HepG2 (cell line): ENCODE data around the gene RNF11.

Experiments used
- CBX5 ChIP-seq: sonication (generic); formaldehyde crosslinking; IDR thresholded peaks from 2 replicates; pipeline ENCODE4 v1.4.0; 2020; ENCODE audit warnings: missing genetic modification reagents, borderline replicate concordance
- FOXP1 ChIP-seq, 2 experiments: fragments of 450-650 bp in 1 of 2; IDR thresholded peaks; 2 replicates each; pipeline ENCODE4 v1.6.1; 2017 to 2018; ENCODE audit warnings: antibody characterized with exemption in 1 of 2
- POLR2A ChIP-seq, 2 experiments: IDR thresholded peaks; 2 replicates each; pipeline ENCODE4 v1.6.1; 2011; ENCODE audit warnings: low read depth in 2 of 2, low read length in 2 of 2, mild to moderate bottlenecking in 1 of 2, moderate library complexity in 1 of 2; ENCODE audit not compliant: insufficient read depth in 1 of 2
- TAF15 ChIP-seq: fragments of 200-400 bp; formaldehyde crosslinking; IDR thresholded peaks from one replicate; pipeline ENCODE4 v1.6.1; 2018; ENCODE audit warnings: mild to moderate bottlenecking, low read depth, low read length; ENCODE audit not compliant: poor library complexity, severe bottlenecking
- TBP ChIP-seq: sonication (generic); formaldehyde crosslinking; IDR thresholded peaks from 2 replicates; pipeline ENCODE4 v1.5.0; 2020; ENCODE audit warnings: missing genetic modification reagents
- ZNF207 ChIP-seq: fragments of 450-650 bp; IDR thresholded peaks from 2 replicates; pipeline ENCODE4 v1.6.1; 2016; ENCODE audit warnings: antibody characterized with exemption, borderline replicate concordance
- ZNF619 ChIP-seq: sonication (generic); formaldehyde crosslinking; IDR thresholded peaks from 2 replicates; pipeline ENCODE4 v1.4.0; 2020; ENCODE audit warnings: mild to moderate bottlenecking, missing genetic modification reagents
- ZNF678 ChIP-seq: sonication (generic); formaldehyde crosslinking; IDR thresholded peaks from 2 replicates; pipeline ENCODE4 v1.4.0; 2020; ENCODE audit warnings: mild to moderate bottlenecking, missing genetic modification reagents
- ZNF773 ChIP-seq: sonication (generic); formaldehyde crosslinking; IDR thresholded peaks from 2 replicates; pipeline ENCODE4 v1.4.0; 2020; ENCODE audit warnings: missing genetic modification reagents, borderline replicate concordance
- ZSCAN20 ChIP-seq: sonication (generic); formaldehyde crosslinking; IDR thresholded peaks from 2 replicates; pipeline ENCODE4 v1.4.0; 2020; ENCODE audit warnings: missing genetic modification reagents, mild to moderate bottlenecking, borderline replicate concordance
- TF ChIP-seq, protein P1 (sequence below): fragments of 450-650 bp; IDR thresholded peaks from 2 replicates; pipeline ENCODE4 v1.6.1; 2017; ENCODE audit warnings: mild to moderate bottlenecking
- TF ChIP-seq, protein P2 (sequence below): sonication (generic); formaldehyde crosslinking; IDR thresholded peaks from 2 replicates; pipeline ENCODE4 v1.5.0; 2020; ENCODE audit warnings: mild to moderate bottlenecking, missing genetic modification reagents, moderate library complexity
- TF ChIP-seq, protein P3 (sequence below), 2 experiments: IDR thresholded peaks; 2 replicates each; pipeline ENCODE4 v1.6.1; 2011 to 2012; ENCODE audit warnings: low read length in 2 of 2, borderline replicate concordance in 1 of 2, low read depth in 1 of 2, mild to moderate bottlenecking in 1 of 2, moderate library complexity in 1 of 2
- TF ChIP-seq, protein P4 (sequence below): IDR thresholded peaks from 2 replicates; pipeline ENCODE4 v1.6.1; 2012; ENCODE audit warnings: inconsistent platforms

DNA sequence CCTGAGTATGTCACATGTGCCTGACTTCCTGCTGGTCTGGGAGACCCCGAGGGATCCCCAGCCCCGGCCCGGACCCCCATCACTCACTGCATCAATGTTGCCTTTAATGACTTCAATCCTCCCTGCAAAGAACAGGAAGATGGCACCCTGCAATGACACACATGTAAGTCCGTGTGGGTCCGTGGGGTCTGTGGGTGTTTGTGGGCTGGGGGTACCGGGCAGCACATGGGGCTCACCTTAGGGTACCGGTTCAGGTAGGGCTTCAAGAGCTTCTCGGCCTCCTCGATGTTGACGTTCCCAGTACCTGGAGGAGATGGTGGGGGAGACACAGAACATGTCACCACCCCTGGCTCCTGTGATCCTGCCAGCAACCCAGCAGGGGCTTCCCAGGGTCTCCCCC is 66.2 kb downstream of the RNF11 start:
- TF ChIP-seq ZNF207 (no peak), ZNF678 (CRISPR knock-in tag) (no peak), FOXP1 (IDR thresholded peaks at IDR 0.05) (no peak), FOXP1 (CRISPR knock-in tag; IDR thresholded peaks at IDR 0.05) (no peak), ZNF619 (no peak), TBP (CRISPR knock-in tag) (no peak), POLR2A (IDR thresholded peaks at IDR 0.05; ENCODE audit: insufficient read depth in 1 of 2, low read depth in 2 of 2, low read length in 2 of 2) (no peak), ZSCAN20 (CRISPR knock-in tag) (no peak), ZNF773 (CRISPR knock-in tag) (no peak), TAF15 (no peak), CBX5 (CRISPR knock-in tag) (no peak)
- TF ChIP-seq, protein P1, sequence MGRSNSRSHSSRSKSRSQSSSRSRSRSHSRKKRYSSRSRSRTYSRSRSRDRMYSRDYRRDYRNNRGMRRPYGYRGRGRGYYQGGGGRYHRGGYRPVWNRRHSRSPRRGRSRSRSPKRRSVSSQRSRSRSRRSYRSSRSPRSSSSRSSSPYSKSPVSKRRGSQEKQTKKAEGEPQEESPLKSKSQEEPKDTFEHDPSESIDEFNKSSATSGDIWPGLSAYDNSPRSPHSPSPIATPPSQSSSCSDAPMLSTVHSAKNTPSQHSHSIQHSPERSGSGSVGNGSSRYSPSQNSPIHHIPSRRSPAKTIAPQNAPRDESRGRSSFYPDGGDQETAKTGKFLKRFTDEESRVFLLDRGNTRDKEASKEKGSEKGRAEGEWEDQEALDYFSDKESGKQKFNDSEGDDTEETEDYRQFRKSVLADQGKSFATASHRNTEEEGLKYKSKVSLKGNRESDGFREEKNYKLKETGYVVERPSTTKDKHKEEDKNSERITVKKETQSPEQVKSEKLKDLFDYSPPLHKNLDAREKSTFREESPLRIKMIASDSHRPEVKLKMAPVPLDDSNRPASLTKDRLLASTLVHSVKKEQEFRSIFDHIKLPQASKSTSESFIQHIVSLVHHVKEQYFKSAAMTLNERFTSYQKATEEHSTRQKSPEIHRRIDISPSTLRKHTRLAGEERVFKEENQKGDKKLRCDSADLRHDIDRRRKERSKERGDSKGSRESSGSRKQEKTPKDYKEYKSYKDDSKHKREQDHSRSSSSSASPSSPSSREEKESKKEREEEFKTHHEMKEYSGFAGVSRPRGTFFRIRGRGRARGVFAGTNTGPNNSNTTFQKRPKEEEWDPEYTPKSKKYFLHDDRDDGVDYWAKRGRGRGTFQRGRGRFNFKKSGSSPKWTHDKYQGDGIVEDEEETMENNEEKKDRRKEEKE: no peak
- TF ChIP-seq, protein P2, sequence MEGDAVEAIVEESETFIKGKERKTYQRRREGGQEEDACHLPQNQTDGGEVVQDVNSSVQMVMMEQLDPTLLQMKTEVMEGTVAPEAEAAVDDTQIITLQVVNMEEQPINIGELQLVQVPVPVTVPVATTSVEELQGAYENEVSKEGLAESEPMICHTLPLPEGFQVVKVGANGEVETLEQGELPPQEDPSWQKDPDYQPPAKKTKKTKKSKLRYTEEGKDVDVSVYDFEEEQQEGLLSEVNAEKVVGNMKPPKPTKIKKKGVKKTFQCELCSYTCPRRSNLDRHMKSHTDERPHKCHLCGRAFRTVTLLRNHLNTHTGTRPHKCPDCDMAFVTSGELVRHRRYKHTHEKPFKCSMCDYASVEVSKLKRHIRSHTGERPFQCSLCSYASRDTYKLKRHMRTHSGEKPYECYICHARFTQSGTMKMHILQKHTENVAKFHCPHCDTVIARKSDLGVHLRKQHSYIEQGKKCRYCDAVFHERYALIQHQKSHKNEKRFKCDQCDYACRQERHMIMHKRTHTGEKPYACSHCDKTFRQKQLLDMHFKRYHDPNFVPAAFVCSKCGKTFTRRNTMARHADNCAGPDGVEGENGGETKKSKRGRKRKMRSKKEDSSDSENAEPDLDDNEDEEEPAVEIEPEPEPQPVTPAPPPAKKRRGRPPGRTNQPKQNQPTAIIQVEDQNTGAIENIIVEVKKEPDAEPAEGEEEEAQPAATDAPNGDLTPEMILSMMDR (CRISPR knock-in tag): no peak
- TF ChIP-seq, protein P3, sequence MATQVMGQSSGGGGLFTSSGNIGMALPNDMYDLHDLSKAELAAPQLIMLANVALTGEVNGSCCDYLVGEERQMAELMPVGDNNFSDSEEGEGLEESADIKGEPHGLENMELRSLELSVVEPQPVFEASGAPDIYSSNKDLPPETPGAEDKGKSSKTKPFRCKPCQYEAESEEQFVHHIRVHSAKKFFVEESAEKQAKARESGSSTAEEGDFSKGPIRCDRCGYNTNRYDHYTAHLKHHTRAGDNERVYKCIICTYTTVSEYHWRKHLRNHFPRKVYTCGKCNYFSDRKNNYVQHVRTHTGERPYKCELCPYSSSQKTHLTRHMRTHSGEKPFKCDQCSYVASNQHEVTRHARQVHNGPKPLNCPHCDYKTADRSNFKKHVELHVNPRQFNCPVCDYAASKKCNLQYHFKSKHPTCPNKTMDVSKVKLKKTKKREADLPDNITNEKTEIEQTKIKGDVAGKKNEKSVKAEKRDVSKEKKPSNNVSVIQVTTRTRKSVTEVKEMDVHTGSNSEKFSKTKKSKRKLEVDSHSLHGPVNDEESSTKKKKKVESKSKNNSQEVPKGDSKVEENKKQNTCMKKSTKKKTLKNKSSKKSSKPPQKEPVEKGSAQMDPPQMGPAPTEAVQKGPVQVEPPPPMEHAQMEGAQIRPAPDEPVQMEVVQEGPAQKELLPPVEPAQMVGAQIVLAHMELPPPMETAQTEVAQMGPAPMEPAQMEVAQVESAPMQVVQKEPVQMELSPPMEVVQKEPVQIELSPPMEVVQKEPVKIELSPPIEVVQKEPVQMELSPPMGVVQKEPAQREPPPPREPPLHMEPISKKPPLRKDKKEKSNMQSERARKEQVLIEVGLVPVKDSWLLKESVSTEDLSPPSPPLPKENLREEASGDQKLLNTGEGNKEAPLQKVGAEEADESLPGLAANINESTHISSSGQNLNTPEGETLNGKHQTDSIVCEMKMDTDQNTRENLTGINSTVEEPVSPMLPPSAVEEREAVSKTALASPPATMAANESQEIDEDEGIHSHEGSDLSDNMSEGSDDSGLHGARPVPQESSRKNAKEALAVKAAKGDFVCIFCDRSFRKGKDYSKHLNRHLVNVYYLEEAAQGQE (IDR thresholded peaks at IDR 0.05; ENCODE audit: borderline replicate concordance in 1 of 2, low read depth in 1 of 2, low read length in 2 of 2): no peak
- TF ChIP-seq, protein P4, sequence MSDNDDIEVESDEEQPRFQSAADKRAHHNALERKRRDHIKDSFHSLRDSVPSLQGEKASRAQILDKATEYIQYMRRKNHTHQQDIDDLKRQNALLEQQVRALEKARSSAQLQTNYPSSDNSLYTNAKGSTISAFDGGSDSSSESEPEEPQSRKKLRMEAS: no peak
